Stimulated activated CD4-positive, alpha-beta T cell treated with anti-CD3 and anti-CD28 coated beads, Interleukin-4, amount 100 ng/mL, for 1 hour (primary cell): ENCODE measurements around the gene MAP6D1.
"Not testable (repeated sequence)": the region's sequence is repeated elsewhere in the genome, so short reads cannot be mapped to it uniquely, and the experiment has no call there.

Source experiments
- DNase-seq: peaks from one replicate; pipeline ENCODE4 v3.0.0-alpha.2; 2020

Gene MAP6D1

DNA sequence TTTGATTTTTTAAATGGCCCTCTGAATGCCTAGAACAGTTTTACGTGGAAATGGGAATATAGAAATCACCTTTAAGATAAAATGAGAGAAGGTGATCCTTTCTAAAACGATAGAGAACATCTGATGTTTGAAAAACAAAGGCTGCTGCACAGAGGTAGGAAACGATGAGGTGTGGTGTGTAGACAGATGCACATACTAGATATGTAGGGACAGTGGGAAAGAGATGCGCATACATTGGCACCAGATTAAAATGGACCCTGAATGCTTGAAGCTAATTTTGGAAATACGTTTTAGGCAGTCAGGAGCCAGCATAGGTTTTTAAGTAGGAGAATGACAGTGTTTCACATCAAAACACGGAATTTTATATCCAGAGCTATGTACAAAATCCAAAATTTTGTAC lies 29.0 kb downstream of the MAP6D1 start:
- no peak for DNase-seq

GRCh38 chr3:183794452-183794851 lies 30.9 kb downstream of the MAP6D1 start:
- DNase-seq: no peak

- DNase-seq: no peak
Observed at GRCh38 chr3:183792976-183793375, 32.4 kb downstream of the MAP6D1 start.

DNA sequence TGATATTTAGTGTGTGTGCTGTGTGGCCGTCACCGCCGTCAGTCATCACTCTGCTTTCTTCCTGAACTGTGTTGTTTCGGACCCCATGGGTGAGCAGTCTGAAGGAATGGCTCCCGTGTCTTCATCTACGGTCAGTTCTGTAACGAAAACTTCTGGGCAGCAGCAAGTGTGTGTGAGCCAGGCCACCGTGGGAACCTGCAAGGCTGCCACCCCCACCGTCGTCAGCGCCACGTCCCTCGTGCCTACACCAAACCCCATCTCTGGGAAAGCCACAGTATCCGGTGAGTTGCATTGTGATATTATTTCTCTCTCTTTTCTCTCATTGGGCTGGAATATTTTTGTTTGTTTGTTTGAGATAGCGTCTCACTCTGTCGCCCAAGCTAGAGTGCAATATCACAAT lies 34.7 kb downstream of the MAP6D1 start:
- no peak for DNase-seq

- DNase-seq: no peak
Observed at GRCh38 chr3:183789826-183790225, 35.6 kb downstream of the MAP6D1 start.

DNA sequence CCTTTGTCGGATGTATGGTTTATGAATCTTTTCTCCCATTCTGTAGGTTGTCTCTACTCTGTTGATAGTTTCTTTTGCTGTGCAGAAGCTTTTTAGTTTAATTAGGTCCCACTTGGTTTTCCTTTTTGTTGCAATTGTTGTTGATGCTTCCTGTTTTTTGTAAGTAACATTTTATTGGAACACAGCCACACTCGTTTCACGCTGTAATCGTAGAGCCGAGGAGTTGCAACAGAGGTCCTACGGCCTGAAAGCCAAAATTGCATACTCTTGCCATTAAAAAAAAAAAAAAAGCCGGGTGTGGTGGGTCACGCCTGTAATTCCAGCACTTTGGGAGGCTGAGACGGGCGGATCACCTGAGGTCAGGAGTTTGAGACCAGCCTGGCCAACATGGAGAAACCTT lies 40.9 kb downstream of the MAP6D1 start:
- not testable (repeated sequence) for DNase-seq

- DNase-seq: no peak
Observed at GRCh38 chr3:183782576-183783276, 42.7 kb downstream of the MAP6D1 start.

DNA sequence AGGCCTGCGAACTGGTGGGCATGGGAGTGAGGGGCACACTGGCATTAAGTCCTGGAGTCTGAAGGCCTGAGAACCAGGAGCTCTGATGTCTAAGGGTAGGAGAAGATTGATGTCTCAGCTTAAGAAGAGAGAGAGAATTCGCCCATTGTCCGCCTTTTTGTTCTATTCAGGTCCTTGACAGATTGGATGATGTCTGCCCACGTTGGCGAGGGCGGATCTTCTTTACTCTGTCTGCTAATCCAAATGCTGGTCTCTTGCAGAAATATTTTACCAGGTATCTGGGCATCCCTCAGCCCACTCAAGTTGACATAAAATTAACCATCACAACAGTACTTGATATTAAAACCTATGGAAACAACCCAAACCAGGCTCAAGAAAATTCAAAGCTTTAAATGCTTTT lies 44.1 kb downstream of the MAP6D1 start:
- no peak for DNase-seq

GRCh38 chr3:183779896-183780465 lies 45.4 kb downstream of the MAP6D1 start:
- DNase-seq: no peak

DNA sequence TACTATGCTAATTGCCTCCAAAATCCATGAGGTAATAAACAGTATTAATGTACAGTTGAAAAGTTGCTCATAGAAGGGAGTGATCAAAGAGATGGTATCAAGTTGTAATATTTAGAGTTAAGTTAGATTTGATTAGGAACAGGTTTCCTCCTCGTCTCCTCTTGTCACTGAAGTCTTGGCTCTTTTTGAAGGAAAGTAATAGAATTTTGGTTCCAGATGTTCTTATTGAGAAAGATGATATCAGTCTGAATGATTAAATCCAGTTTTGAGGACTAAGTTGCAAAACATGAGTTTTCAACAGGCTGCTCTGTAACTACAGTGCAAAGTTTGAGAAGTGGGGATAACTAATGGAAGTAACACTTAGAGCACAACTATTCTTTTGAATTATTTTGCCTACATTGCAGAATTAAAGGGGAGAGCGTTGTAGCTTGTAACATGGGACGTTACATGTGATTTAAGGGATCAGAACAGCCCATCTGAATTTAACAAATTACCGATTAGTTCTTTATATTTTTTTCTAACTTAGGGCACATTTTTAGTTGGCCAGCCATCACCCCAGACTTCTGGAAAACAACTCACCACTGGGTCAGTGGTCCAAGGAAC lies 48.3 kb downstream of the MAP6D1 start:
- no peak for DNase-seq

GRCh38 chr3:183776451-183776850 lies 48.9 kb downstream of the MAP6D1 start:
- DNase-seq: not testable (repeated sequence)

DNA sequence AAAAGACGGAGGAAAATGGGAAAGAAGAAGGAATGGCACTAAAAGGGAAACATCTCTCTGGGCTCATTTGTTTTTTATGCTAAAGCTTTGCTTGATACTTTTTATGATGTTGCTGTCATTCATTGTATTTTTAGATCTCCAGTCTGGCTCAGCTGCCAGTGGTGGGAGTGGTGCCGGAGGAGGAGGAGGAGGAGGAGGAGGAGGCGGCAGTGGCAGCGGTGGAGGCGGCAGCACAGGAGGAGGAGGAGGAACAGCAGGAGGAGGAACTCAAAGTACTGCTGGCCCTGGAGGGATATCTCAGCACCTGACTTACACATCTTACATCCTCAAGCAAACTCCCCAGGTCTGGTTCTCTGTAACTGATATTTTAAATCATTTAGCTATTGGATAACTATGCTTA lies 49.6 kb downstream of the MAP6D1 start:
- DNase-seq: no peak

- no peak for DNase-seq
Observed at GRCh38 chr3:183774631-183775030, 50.7 kb downstream of the MAP6D1 start.

DNA sequence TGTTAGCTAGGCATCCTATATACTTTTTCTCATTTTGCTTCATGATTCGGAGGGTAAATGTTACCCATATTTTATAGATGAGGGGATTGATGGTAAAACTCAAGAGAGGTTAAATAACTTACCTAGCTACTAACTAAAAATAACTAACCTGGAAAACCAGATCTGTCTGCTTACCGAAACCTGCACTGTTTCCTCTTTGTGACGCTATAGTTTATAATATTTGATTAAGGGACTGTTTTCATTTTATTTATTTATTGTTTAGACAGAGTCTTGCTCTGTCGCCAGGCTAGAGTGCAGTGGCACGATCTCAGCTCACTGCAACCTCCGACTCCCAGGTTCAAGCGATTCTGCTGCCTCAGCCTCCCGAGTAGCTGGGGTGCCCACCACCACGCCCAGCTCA lies 55.9 kb downstream of the MAP6D1 start:
- no peak for DNase-seq

- DNase-seq: no peak
Observed at GRCh38 chr3:183768114-183768513, 57.3 kb downstream of the MAP6D1 start.

DNA sequence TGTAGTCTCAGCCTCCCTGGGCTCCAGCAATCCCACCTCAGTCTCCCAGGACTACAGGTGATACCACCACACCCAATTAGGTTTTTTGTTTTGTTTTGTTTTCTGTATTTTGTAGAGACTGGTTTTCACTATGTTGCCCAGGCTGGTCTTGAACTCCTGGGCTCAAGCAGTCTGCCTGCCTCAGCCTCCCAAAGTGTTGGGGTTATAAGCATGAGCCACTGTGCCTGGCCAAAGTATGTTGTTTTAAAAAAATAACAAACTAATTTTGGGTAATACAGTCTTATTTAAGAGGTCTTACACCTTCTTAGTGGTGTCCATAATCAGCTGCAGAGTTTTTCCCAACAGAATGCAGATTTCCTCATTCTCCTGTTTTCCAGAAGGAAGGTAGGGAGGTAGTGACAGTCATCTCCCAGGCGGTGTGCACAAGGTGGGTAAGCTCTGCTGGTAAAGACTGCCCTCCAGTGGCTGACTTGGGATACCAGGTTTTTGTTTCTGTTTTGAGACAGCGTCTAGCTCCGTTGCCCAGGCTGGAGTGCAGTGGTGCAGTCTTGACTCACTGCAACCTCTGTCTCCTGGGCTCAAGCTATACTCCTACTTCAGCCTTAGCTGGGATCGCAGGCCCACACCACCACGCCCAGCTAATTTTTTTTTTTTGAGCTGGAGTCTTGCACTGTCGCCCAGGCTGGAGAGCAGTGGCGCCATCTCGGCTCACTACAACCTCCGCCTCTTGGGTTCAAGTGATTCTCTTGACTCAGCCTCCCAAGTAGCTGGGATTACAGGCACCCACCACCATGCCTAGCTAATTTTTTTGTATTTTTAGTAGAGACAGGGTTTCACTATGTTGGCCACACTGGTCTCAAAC lies 58.4 kb downstream of the MAP6D1 start:
- DNase-seq: peak; percentile 63

- no peak for DNase-seq
Observed at GRCh38 chr3:183766107-183766506, 59.3 kb downstream of the MAP6D1 start.
